ENCODE data around the gene DBNDD1.

The DBNDD1 gene

DNA sequence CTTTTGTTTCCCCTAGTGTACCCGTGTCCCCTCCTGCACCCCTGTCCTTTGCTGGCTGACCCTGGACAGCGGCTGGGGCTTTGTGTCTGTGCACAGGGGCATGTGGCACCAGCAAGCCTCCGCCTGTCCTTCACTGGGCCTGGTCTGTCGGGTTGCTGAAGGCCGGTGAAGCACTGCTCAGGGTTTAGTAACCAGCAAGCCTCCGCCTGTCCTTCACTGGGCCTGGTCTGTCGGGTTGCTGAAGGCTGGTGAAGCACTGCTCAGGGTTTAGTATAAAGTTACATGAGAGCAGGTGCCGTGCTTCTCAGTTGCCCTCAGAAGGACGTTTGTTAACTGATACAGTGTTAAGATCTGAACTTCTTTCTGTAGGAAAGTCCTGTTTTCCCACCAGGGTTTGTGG lies 36.9 kb downstream of the DBNDD1 start:
- POLR2A ChIA-PET: no interaction called here
- DNase-seq (ENCODE audit: low read depth, low spot score): no peak
- CTCF ChIA-PET: interaction anchor here (1.2 kb wide), 1 partner anchor 40 kb away, joined by 3 read pairs; no protein-coding TSS in a partner anchor
- TF ChIP-seq, protein P1, sequence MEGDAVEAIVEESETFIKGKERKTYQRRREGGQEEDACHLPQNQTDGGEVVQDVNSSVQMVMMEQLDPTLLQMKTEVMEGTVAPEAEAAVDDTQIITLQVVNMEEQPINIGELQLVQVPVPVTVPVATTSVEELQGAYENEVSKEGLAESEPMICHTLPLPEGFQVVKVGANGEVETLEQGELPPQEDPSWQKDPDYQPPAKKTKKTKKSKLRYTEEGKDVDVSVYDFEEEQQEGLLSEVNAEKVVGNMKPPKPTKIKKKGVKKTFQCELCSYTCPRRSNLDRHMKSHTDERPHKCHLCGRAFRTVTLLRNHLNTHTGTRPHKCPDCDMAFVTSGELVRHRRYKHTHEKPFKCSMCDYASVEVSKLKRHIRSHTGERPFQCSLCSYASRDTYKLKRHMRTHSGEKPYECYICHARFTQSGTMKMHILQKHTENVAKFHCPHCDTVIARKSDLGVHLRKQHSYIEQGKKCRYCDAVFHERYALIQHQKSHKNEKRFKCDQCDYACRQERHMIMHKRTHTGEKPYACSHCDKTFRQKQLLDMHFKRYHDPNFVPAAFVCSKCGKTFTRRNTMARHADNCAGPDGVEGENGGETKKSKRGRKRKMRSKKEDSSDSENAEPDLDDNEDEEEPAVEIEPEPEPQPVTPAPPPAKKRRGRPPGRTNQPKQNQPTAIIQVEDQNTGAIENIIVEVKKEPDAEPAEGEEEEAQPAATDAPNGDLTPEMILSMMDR (IDR thresholded peaks at IDR 0.05; ENCODE audit: insufficient read depth, low read length, missing control alignments): no peak
- H3K4me3 ChIP-seq (ENCODE audit: low read depth, low read length): no peak overlapping the region

DNA sequence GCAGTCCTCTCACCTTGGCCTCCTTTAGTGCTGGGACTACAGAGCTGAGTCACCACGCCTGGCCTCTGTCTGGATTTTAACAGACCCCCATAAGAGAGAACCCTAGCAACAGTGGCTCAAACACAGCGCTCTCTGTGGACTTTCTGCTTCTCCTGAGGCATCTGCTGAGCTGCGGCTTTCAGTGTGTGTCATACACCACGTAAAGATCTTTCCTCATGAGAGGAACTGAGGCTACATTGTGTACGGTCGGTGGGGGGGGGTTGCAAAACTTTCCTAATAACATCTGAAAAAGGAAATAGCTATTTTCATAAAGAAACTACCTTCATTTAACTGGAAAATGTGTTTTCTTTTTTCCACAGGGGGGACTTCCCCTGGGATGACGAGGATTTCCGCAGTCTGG lies 37.8 kb downstream of the DBNDD1 start:
- CTCF ChIA-PET: interaction anchor here (1.2 kb wide), 1 partner anchor 41 kb away, joined by 3 read pairs; no protein-coding TSS in a partner anchor
- POLR2A ChIA-PET: no interaction called here
- TF ChIP-seq, protein P1 (IDR thresholded peaks at IDR 0.05; ENCODE audit: insufficient read depth, low read length, missing control alignments): no peak
- no peak overlapping the region for H3K4me3 ChIP-seq (ENCODE audit: low read depth, low read length)
- no peak for DNase-seq (ENCODE audit: low read depth, low spot score)

DNA sequence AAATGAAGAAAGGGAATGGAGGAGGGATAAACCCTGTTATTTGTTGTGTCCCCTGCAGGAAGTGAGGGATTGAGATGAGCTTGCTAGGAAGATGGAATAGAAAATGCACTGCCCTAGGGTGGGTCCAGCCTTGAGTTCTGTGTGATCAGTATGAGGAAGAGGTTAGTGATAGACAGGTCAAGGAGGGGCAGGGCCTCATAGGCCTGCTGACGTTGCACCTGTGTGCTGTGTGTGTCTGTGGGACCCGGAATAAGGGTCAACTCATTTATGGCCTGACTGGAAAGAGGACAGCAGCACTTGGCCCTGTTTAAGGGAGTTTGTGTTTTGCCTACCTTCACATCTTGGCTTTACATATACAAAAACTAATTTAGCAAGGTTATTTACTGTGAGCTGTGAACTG lies 44.4 kb downstream of the DBNDD1 start:
- no peak overlapping the region for H3K4me3 ChIP-seq (ENCODE audit: low read depth, low read length)
- ChIA-PET CTCF (interaction anchor here (1.5 kb wide), 1 partner anchor 44 kb away, joined by 4 read pairs; the partner anchor contains the start of gene DBNDD1), POLR2A (no interaction called here)
- no peak for DNase-seq (ENCODE audit: low read depth, low spot score)
- TF ChIP-seq, protein P1 (IDR thresholded peaks at IDR 0.05; ENCODE audit: insufficient read depth, low read length, missing control alignments): no peak

DNA sequence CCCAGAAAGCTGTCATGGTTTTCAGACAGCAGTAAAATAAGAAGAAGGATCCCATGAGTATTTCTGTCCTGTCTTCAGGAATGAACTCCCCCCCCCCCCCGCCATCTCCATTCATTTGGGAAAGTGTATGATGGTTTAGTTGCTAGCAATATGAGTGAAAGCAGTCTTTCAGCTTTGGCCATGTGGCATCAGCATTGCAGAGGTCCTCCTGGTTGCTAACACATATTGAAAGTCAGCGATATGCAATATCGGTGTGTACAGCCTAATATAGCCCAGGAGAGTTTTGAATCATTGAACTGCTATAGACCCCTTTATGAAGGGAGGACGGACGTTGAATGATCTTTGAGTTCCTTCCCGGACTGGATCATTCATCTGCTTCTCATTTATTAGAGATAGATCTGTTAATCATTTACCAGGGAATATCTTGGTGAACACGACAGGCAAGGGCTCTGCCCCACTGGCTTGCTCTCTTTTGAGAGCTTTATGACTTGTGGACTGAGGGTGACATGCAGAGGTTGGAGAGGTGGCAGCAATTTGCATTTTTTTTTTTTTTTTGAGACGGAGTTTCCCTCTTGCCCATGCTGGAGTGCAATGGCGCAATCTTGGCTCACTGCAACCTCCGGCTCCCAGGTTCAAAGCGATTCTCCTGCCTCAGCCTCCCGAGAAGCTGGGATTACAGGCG lies 45.5 kb downstream of the DBNDD1 start:
- ChIA-PET CTCF (interaction anchor here (0.7 to 1.4 kb wide), 3 partner anchors 48 to 55 kb away, joined by 3 read pairs; partner anchors contain the start of gene MC1R), POLR2A (interaction anchor here (0.5 kb wide), 1 partner anchor 721 kb away, joined by 4 read pairs; no protein-coding TSS in a partner anchor)
- no peak for DNase-seq (ENCODE audit: low read depth, low spot score)
- peak overlapping the region; percentile 95 for H3K4me3 ChIP-seq (ENCODE audit: low read depth, low read length)
- TF ChIP-seq, protein P1 (IDR thresholded peaks at IDR 0.05; ENCODE audit: insufficient read depth, low read length, missing control alignments): no peak

DNA sequence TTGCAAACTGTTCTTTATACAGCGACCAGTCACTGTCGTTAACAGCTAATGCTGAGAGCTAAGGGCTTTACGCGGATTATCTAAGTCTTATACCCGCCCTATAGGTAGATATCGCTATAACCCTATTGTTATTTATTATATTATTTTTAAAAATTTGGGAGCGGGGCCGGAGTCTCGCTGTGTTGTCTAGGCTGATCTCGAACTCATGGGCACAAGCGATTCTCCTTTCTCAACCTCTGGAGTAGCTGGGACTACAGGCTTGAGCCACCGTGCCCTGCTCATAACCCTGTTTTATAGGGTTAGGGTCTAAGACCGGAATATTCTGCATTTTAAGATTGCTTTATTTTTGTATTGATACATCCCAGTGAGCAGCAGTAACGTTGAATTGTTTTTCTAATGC lies 46.0 kb downstream of the DBNDD1 start:
- CTCF ChIA-PET: interaction anchor here (0.7 to 1.4 kb wide), 3 partner anchors 48 to 55 kb away, joined by 3 read pairs; partner anchors contain the start of gene MC1R
- peak overlapping the region; percentile 95 for H3K4me3 ChIP-seq (ENCODE audit: low read depth, low read length)
- POLR2A ChIA-PET: interaction anchor here (0.5 to 2.0 kb wide), 3 partner anchors 25 to 720 kb away, joined by 4 to 5 read pairs (median 5); partner anchors contain the start of genes DEF8 and TUBB3
- no peak for DNase-seq (ENCODE audit: low read depth, low spot score)
- TF ChIP-seq, protein P1 (IDR thresholded peaks at IDR 0.05; ENCODE audit: insufficient read depth, low read length, missing control alignments): no peak
